GM19035 (cell line): Measurements from ENCODE around the gene SERPINA5.
"Not testable (repeated sequence)": the region's sequence is repeated elsewhere in the genome, so short reads cannot be mapped to it uniquely, and the experiment has no call there.

ENCODE experiments used
- ATAC-seq: cut with Tn5 transposase; IDR thresholded peaks from one replicate; pipeline ENCODE4 v1.9.1; 2021; ENCODE audit not compliant: unreplicated experiment

SERPINA5 gene

GRCh38 chr14:94598816-94599655 is 17.8 kb downstream of the SERPINA5 start:
- no peak for ATAC-seq

GRCh38 chr14:94599656-94600004 is 18.4 kb downstream of the SERPINA5 start:
- ATAC-seq: no peak

- no peak for ATAC-seq
These were observed 18.9 kb downstream of the SERPINA5 start for GRCh38 chr14:94600148-94600545.

GRCh38 chr14:94601884-94602391 is 20.7 kb downstream of the SERPINA5 start:
- ATAC-seq: no peak

- ATAC-seq: no peak
These were observed 21.5 kb downstream of the SERPINA5 start for GRCh38 chr14:94602722-94603121.

GRCh38 chr14:94605361-94605760 is 24.1 kb downstream of the SERPINA5 start:
- no peak for ATAC-seq

- not testable (repeated sequence) for ATAC-seq
These were observed 27.7 kb downstream of the SERPINA5 start for GRCh38 chr14:94608966-94609365.

- ATAC-seq: no peak
These were observed 30.0 kb downstream of the SERPINA5 start for GRCh38 chr14:94611179-94611578.

- ATAC-seq: no peak
These were observed 30.9 kb downstream of the SERPINA5 start, which contains the start of gene SERPINA3 for GRCh38 chr14:94612174-94612573. SERPINA3 (plus strand) TSS chr14:94612391; CDS start chr14:94614442, 2,051 bp downstream.

- no peak for ATAC-seq
These were observed 31.6 kb downstream of the SERPINA5 start for GRCh38 chr14:94612580-94613554.

GRCh38 chr14:94613720-94614644 is 32.8 kb downstream of the SERPINA5 start:
- ATAC-seq: no peak

- ATAC-seq: no peak
These were observed 33.6 kb downstream of the SERPINA5 start for GRCh38 chr14:94614802-94615201.

- ATAC-seq: no peak
These were observed 34.0 kb downstream of the SERPINA5 start for GRCh38 chr14:94615254-94615653.

GRCh38 chr14:94615823-94616570 is 34.8 kb downstream of the SERPINA5 start:
- ATAC-seq: no peak

- no peak for ATAC-seq
These were observed 36.2 kb downstream of the SERPINA5 start for GRCh38 chr14:94617366-94617941.

GRCh38 chr14:94617988-94618822 is 37.0 kb downstream of the SERPINA5 start:
- ATAC-seq: no peak

GRCh38 chr14:94619297-94619696 is 38.1 kb downstream of the SERPINA5 start:
- ATAC-seq: no peak

GRCh38 chr14:94620597-94620996 is 39.4 kb downstream of the SERPINA5 start:
- ATAC-seq: no peak
